Left ventricle myocardium inferior (tissue), 1 donor: ENCODE data around the gene KRTAP1-4. TPM values are rescaled to one million over a fixed set of nuclear protein-coding genes. Genes with fewer than 3 reads are reported as not detected.
"Not testable (repeated sequence)": the region's sequence is repeated elsewhere in the genome, so short reads cannot be mapped to it uniquely, and the experiment has no call there.

Experiments used
- DNase-seq: peaks from one replicate; pipeline ENCODE4 v3.0.0-alpha.2; 2020
- H3K27ac ChIP-seq: fragments of 200-600 bp; replicated peaks from 2 replicates; pipeline ENCODE4 v1.8.0; 2021
- H3K27me3 ChIP-seq: fragments of 200-600 bp; 2 replicates; pipeline ENCODE4 v1.8.0; 2021; ENCODE audit warnings: low read depth
- H3K36me3 ChIP-seq: fragments of 200-600 bp; 2 replicates; pipeline ENCODE4 v1.8.0; 2021
- H3K4me1 ChIP-seq: fragments of 200-600 bp; 2 replicates; pipeline ENCODE4 v1.8.0; 2021
- H3K4me3 ChIP-seq: fragments of 200-600 bp; 2 replicates; pipeline ENCODE4 v1.8.0; 2021; ENCODE audit warnings: mild to moderate bottlenecking, moderate library complexity
- H3K9me3 ChIP-seq: fragments of 200-600 bp; replicated peaks from 2 replicates; pipeline ENCODE4 v1.8.0; 2021
- intact Hi-C: fragments of 100-400 bp; cut with micrococcal nuclease; formaldehyde crosslinking; loops from one replicate; pipeline ENCODE4 v1.11.0; 2022
- total RNA-seq: library from RNA; stranded (reverse); fragmentation: NEBNext Ultra II Directional; extraction: Animal tissue kit (Norgen Biotek cat#: 25700); gene quantifications from one replicate; pipeline ENCODE4 v1.2.1, GENCODE V29; 2021
- TF ChIP-seq, protein P1 (sequence below): fragments of 200-600 bp; IDR thresholded peaks from 2 replicates; pipeline ENCODE4 v1.8.0; 2021; ENCODE audit warnings: antibody characterized with exemption, mild to moderate bottlenecking, borderline replicate concordance
- donor health status: DM: no; HTN: yes; CAD: no; lungs with severe emphysema.

KRTAP1-4 gene
- total RNA-seq, 1 donor from 2014 or later: not detected

GRCh38 chr17:41004397-41004796, 25.6 kb downstream of the KRTAP1-4 start:
- TF ChIP-seq, protein P1, sequence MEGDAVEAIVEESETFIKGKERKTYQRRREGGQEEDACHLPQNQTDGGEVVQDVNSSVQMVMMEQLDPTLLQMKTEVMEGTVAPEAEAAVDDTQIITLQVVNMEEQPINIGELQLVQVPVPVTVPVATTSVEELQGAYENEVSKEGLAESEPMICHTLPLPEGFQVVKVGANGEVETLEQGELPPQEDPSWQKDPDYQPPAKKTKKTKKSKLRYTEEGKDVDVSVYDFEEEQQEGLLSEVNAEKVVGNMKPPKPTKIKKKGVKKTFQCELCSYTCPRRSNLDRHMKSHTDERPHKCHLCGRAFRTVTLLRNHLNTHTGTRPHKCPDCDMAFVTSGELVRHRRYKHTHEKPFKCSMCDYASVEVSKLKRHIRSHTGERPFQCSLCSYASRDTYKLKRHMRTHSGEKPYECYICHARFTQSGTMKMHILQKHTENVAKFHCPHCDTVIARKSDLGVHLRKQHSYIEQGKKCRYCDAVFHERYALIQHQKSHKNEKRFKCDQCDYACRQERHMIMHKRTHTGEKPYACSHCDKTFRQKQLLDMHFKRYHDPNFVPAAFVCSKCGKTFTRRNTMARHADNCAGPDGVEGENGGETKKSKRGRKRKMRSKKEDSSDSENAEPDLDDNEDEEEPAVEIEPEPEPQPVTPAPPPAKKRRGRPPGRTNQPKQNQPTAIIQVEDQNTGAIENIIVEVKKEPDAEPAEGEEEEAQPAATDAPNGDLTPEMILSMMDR: no peak
- intact Hi-C loops: no loop called here
- Histone ChIP-seq H3K36me3 (no peaks in the 10 kb centered on the region), H3K27me3 (peaks cover 30% of the 10 kb centered on the region), H3K4me1 (no peaks in the 10 kb centered on the region), H3K4me3 (no peak overlapping the region), H3K9me3 (no peaks in the 10 kb centered on the region), H3K27ac (no peak overlapping the region)
- DNase-seq: no peak

- Histone ChIP-seq H3K4me1 (no peaks in the 10 kb centered on the region), H3K27ac (no peak overlapping the region), H3K27me3 (peaks cover 35% of the 10 kb centered on the region), H3K9me3 (no peaks in the 10 kb centered on the region), H3K36me3 (no peaks in the 10 kb centered on the region), H3K4me3 (no peak overlapping the region)
- no peak for DNase-seq
- intact Hi-C loops: no loop called here
- TF ChIP-seq, protein P1: no peak
These were observed 26.1 kb downstream of the KRTAP1-4 start for GRCh38 chr17:41003926-41004325.

GRCh38 chr17:41002814-41003213, 27.2 kb downstream of the KRTAP1-4 start:
- Histone ChIP-seq H3K4me3 (no peak overlapping the region), H3K27ac (no peak overlapping the region), H3K4me1 (no peaks in the 10 kb centered on the region), H3K27me3 (peaks cover 46% of the 10 kb centered on the region), H3K9me3 (no peaks in the 10 kb centered on the region), H3K36me3 (no peaks in the 10 kb centered on the region)
- TF ChIP-seq, protein P1: no peak
- DNase-seq: no peak
- intact Hi-C loops: no loop called here

GRCh38 chr17:41001795-41002194, 28.2 kb downstream of the KRTAP1-4 start:
- Histone ChIP-seq H3K9me3 (no peaks in the 10 kb centered on the region), H3K36me3 (no peaks in the 10 kb centered on the region), H3K4me3 (no peak overlapping the region), H3K27ac (no peak overlapping the region), H3K27me3 (peaks cover 56% of the 10 kb centered on the region), H3K4me1 (no peaks in the 10 kb centered on the region)
- intact Hi-C loops: no loop called here
- TF ChIP-seq, protein P1: no peak
- no peak for DNase-seq

DNA sequence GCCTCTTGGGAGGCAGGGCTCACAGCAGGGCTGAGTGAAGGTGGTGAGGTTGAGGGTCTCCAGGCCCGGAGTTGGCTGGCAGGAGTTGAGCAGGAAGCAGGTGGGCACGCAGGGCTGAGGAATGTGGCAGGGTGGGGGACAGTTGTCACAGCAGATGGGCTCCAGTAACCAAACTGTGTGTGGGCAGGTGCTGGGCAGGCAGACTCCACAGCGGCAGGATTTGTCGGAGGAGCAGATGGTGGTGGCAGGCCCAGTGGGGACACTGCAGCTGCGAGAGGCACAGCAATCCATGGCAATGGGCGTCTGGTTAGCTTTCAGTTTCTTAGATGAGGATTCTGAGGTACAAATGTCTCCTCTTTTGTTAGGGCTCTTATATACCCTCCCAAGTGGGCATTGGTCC, 30.4 kb downstream of the KRTAP1-4 start, which contains the start of gene KRTAP3-2:
Gene KRTAP3-2 (minus strand): TSS at position 344 of the 400 bp plus-strand sequence. CDS start 53 bp downstream, at position 291.
- H3K27me3 ChIP-seq: peaks cover 74% of the 10 kb centered on the region
- H3K9me3 ChIP-seq, H3K4me1 ChIP-seq, H3K4me3 ChIP-seq, H3K36me3 ChIP-seq, H3K27ac ChIP-seq, intact Hi-C loops, DNase-seq: not testable (repeated sequence)

GRCh38 chr17:40997361-40997760, 32.6 kb downstream of the KRTAP1-4 start:
- Histone ChIP-seq H3K27me3 (peaks cover 83% of the 10 kb centered on the region), H3K27ac (no peak overlapping the region), H3K4me3 (no peak overlapping the region), H3K36me3 (no peaks in the 10 kb centered on the region), H3K4me1 (no peaks in the 10 kb centered on the region), H3K9me3 (no peaks in the 10 kb centered on the region)
- TF ChIP-seq, protein P1: no peak
- no peak for DNase-seq
- intact Hi-C loops: no loop called here
